GM18505 (cell line): ENCODE data around the gene OLFML2A.

Experiments used
- ATAC-seq: cut with Tn5 transposase; IDR thresholded peaks from one replicate; pipeline ENCODE4 v1.9.1; 2021; ENCODE audit not compliant: unreplicated experiment
- POLR2A ChIP-seq: IDR thresholded peaks from 4 replicates; pipeline ENCODE4 v1.6.1; 2011; ENCODE audit warnings: borderline replicate concordance; ENCODE audit not compliant: insufficient read depth, insufficient read length; ENCODE audit errors: extremely low read depth

OLFML2A gene

DNA sequence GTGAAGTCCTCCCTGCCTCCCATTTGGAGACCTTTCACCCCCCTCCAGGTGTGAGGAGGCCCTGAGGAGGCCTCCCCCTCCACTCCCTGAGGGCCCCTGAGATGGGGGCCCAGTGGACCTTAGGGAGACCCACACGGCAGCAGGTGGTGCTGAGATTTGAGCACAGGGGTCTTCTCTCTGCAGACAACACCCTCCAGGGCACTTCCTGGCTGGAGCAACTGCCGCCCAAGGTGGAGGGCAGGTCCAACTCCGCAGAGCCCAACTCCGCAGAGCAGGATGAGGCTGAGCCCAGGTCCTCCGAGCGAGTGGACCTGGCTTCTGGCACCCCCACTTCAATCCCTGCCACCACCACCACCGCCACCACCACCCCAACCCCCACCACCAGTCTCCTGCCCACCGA lies 27.0 kb downstream of the OLFML2A start:
- no peak for ATAC-seq
- TF ChIP-seq POLR2A = no peak

DNA sequence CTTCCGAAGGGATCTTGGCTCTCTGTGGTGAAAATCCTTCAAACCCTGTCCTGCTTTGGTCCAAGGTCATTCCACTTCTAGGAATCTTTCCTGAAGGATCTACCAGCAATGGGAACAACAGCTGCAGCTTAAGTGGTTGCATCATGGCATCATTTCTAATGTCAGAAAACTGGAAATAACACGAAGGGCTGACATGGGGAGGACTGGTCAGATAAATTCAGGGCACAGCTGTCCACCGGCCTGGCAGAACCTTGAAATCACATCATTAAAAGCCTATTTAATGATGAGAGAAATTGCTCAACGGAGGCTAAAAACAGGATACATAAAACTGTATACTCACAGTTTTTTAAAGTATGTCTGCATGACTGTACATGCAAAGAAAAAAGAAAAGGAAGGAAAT lies 28.3 kb downstream of the OLFML2A start:
- TF ChIP-seq POLR2A = no peak
- no peak for ATAC-seq

DNA sequence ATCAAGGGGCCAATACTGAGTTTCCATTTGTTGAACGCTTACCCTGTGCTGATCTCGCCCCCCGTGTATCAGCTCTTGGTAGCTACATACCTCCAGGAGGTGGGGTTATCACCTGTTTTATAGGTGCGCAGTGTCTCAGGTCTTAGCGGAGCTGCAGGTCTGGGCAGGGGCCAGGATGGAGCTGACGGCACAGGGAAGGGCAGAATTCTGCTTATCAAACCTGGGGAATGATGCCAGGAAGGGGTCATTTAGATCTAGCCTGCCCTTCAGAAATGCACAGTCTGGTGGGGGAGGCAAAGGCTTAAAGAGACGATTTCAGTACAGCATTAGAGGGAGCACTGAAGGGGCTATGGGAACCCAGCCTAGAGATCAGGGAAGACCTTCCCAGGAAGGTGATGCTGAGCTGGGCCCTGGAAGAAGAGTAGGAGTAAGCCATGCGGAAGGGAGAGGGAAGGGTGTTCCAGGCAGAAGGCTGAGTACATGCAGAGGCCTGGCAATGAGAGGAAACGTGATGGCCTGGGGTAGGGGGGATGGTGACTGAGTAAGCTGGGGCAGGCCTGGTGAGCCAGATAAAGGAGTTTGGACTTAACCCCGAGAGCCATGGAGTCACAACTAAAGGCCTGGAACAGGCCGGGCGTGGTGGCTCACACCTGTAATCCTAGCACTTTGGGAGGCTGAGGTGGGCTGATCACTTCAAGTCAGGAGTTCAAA lies 31.5 kb downstream of the OLFML2A start:
- TF ChIP-seq POLR2A = no peak
- ATAC-seq = no peak

DNA sequence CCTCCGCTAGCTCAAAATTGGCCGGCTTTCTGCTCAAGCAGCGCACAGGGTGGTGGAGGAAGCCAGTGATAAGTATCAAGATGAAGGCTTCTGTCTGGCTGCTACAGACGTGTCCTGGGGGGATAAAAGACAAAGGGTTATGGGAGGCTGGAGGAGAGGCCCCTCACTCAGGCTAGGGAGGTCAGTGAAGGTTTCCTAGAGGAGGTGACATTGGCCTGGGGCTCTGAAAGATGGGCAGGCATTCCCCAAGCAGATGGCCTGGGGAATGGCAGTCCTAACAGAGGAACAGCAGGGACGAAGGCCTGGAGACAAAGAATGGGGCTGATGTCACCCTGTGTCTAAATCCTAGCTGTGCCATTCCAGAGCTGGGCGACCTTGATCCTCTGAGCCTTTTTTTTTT lies 32.3 kb downstream of the OLFML2A start:
- TF ChIP-seq POLR2A = no peak
- ATAC-seq = no peak

DNA sequence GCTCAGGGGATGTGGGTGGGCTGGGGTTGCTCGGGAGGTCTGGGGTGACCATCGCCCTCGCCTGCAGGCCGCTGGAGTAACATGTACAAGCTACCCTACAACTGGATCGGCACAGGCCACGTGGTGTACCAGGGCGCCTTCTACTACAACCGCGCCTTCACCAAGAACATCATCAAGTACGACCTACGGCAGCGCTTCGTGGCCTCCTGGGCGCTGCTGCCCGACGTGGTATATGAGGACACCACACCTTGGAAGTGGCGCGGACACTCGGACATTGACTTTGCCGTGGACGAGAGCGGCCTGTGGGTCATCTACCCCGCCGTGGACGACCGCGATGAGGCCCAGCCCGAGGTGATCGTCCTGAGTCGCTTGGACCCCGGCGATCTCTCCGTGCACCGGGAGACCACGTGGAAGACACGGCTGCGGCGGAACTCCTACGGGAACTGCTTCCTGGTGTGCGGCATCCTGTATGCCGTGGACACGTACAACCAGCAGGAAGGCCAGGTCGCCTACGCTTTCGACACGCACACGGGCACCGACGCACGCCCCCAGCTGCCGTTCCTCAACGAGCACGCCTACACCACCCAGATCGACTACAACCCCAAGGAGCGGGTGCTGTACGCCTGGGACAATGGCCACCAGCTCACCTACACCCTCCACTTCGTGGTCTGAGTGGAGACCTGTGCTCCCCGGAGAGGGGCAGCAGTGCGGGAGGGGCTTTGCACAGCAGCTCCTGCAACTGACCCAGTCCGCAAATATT lies 33.0 kb downstream of the OLFML2A start:
- no peak for TF ChIP-seq POLR2A
- no peak for ATAC-seq

DNA sequence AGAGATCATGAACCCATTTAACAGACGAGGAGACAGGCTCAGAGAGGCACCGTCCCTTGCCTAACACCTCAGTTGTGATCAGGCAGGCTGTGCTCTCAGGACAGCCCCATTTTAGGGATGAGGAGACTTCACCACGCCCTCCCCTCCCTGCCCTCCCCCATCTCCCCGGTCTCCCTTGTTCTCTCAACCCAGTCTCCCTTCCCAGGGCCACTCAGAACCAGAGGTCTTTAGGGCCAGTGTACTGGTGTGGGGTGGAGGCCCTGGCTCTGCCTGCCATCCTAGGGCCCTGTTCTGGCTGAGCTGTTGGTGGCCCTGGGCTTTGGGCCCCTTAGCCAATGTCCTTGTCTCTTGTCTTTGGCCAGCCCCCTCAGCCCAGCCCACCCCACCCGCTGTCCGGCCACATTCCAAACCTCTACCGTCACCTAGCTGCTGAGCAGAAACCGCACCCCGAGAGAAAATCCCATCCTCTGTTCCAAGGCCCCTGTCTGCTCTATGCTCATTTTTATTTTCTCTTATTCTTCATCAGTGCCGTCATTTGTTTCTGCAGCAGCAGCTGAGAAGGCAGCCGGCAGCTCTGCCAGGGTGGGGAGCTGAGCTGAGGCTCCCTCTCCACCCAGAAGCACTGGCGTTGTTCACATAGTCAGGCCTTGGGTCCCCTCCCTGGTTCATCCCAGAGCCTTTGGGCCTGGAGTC lies 33.9 kb downstream of the OLFML2A start:
- no peak for ATAC-seq
- no peak for TF ChIP-seq POLR2A

DNA sequence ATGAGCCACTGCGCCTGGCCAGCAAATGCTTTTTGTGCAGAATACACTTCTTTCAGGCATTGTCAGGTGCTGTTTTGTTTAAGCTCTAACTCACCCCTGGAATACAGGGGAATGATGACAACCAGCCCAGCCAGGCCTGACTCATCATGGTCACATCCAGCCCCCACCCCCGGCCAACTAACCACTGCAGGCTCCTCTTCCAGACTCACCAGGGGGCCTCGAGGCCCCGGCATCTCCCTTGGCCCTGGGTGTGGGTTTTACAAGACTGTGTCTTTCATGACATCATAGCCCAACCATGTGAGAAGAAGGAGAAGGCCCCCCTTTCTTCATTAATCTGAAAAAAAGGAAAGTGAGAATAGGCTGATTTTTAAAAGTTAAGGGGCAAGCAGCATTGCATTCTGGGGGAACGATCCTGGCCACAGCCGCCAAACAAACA lies 35.5 kb downstream of the OLFML2A start:
- no peak for TF ChIP-seq POLR2A
- ATAC-seq = no peak

DNA sequence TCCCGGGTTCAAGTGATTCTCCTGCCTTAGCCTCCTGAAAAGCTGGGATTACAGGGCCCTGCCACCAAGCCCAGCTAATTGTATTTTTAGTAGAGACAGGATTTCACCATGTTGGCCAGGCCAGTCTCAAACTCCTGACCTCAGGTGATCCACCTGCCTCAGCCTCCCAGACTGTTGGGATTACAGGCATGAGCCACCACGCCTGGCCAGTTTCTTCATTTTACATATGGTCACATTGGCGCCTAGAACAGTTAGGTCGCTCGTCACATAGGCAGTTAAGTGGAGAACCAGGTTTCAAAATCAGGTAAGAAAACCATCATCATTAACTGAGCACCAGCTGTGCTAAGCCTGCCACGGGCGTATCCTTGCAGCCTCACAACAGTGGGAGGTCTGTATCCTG lies 36.1 kb downstream of the OLFML2A start:
- TF ChIP-seq POLR2A = no peak
- ATAC-seq = no peak

DNA sequence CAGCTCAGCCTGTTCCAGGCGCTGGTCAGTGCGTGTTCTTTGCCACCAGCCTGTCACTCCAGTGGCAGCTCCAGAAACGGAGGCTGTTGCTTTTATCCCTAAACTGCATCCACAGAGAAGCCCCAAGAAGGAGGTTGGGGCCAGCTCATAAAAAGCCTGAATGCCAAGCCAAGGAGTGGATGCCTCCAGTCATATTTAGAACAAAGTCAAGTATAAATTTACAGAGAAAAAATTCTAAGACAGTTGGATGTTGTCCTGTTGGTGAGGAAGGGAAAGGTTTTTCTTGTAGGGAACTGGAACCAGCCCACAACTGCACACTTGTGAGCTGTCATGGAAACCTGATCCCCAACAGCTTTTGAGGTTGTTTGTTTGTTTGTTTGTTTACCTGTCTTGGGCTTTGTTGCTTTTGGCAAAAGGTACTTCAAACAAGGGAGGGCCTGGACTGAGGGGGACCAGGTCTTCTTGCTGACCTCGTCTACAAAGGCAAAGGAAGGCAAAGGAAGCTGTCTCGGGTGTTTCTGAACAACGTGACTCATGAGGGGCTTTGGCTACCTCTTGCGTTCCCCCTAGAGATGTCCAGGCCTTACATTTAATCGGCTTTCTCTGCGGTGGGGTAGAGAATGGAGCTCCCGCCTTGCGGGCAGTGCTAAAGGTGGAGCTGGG lies 36.7 kb downstream of the OLFML2A start:
- ATAC-seq = no peak
- TF ChIP-seq POLR2A = no peak

DNA sequence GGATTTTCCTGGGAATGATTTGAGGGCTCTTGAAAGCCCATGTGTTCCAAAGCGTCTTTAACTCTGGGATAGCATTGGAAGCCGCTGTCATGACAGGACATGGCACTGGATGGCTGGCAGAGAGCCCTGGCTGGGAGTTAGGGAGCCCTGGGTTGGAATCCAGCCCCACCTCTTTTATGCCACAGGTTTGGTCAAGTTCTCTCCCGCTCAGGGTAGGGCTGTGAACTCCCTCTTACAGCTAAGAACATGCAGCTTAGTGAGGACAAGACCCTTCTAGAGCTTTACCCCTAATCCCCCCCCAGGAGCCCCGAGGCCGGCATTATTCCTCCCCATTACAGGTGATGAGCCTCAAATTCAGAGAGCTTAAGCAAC lies 37.2 kb downstream of the OLFML2A start:
- no peak for TF ChIP-seq POLR2A
- no peak for ATAC-seq

DNA sequence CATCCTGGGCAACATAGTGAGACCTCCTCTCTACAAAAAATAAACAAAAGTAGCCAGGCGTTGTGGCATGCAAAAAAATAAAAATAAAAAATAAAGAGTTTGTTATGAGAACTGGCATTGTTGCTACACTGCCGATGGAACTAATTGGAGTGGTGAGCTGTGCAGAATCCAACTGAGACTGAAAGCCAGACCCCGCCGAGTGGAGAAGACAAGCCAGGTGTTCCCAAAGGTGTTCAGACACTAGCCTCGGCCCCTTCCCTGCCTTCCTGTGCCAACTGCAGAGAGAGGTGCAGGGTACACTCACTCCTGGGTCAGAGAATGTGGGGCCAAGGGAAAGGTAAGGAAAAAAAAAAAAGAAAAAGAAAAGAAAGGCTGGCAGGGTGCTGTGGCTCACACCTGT lies 38.7 kb downstream of the OLFML2A start:
- TF ChIP-seq POLR2A = no peak
- ATAC-seq = no peak

DNA sequence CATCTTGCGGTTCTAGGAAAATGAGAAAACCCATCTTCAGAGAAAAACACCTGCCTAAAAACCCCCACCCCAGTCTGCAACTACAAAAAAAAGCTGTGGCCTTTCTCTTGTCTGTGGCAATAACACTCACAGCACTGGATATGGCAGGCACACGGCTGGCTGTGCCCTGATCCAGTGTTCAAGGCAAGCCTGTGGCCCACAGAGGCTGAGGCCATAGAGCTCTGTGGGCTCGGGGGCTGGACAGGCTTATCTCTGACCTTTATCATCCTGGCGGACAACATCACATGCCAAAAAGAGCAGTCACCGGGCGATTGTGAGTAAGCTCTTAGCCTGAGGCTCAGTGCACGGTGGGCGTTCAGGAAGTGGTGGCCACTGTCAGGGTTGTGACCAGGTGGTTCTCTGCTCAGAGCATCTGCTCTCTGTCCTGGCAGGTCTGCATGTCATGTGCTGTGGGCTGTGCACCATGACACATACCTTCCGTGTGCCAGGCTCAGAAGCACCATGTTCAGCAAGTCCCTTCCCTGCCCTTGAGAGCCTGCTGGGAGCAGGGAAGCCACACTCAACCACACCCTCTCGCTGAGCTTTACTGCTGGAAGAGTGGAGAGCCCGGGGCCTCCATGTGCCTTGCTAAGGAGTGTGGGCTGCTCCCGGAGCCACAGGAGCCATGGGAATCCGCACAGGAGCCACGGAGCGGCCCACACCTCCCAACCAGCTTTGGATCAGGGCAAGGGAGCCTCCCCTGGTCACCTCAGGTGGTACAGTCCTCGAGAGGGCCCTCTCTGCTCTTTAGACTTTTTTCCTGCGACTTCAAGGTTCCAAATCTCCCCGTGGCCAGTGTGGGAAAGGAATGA lies 41.7 kb downstream of the OLFML2A start:
- TF ChIP-seq POLR2A = no peak
- ATAC-seq = no peak
